HepG2 (cell line): Measurements from ENCODE around the gene NR3C2. TPM values are rescaled to one million over a fixed set of nuclear protein-coding genes. Genes with fewer than 3 reads are reported as not detected.

ENCODE experiments used
- ATAC-seq: fragments of 200-7000 bp; cut with Tn5 transposase; 3 replicates; pipeline ENCODE4 v1.9.1; 2020; ENCODE audit warnings: mild to moderate bottlenecking, moderate library complexity
- BruUV-seq: library from RNA; stranded (reverse); fragments of 400-500 nt; replicated peaks from 2 replicates; lab custom pipeline; 2021; lab: Mats Ljungman, UMichigan
- CTCF ChIA-PET: fragments of 300-600 bp; formaldehyde crosslinking; extraction: SDS; loops from one replicate; lab custom pipeline; 2021; ENCODE audit warnings: low total read pairs, inconsistent platforms, low intra/inter-chr PET ratio; lab: Yijun Ruan, JAX
- POLR2A ChIA-PET: fragments of 350-600 bp; sonication (Branson Sonifier 250); formaldehyde crosslinking; loops from one replicate; lab custom pipeline; 2020; ENCODE audit warnings: antibody characterized with exemption, inconsistent platforms; lab: Yijun Ruan, JAX
- DNase-seq: peaks from one replicate; pipeline ENCODE4 v3.0.0-alpha.2; 2015; ENCODE audit warnings: low spot score
- FAIRE-seq: peaks from 3 replicates; lab custom pipeline; 2011; peaks lifted over from hg19 to GRCh38; lab: Jason Lieb, UNC
- H2AFZ ChIP-seq: one replicate; pipeline ENCODE4 v1.6.1; 2011; ENCODE audit warnings: low read length, inconsistent platforms
- H3K27ac ChIP-seq: fragments of 300-600 bp; 3 replicates; pipeline ENCODE4 v1.8.0; 2011; ENCODE audit warnings: mixed run types, mild to moderate bottlenecking, mixed read lengths, low read length, inconsistent platforms; ENCODE audit not compliant: insufficient read depth; ENCODE audit errors: extremely low read length
- H3K27me3 ChIP-seq, 2 experiments: fragments of 200-600 bp in 1 of 2; 2 replicates in 1 of 2; 3 replicates in 1 of 2; pipeline versions ENCODE4 v1.6.0 to v1.8.0; 2011; ENCODE audit warnings: low read length in 2 of 2, mild to moderate bottlenecking in 2 of 2, moderate library complexity in 2 of 2, inconsistent platforms in 1 of 2; ENCODE audit not compliant: insufficient read depth in 2 of 2, control insufficient read depth in 1 of 2
- H3K36me3 ChIP-seq, 2 experiments: fragments of 200-600 bp in 1 of 2; replicated peaks in 1 of 2; 2 replicates in 1 of 2; 3 replicates in 1 of 2; pipeline versions ENCODE4 v1.5.1 to v1.8.0; 2011; ENCODE audit warnings: low read length in 2 of 2, inconsistent platforms in 1 of 2; ENCODE audit not compliant: insufficient read depth in 2 of 2, control insufficient read depth in 1 of 2
- H3K4me1 ChIP-seq: 2 replicates; pipeline ENCODE4 v1.5.1; 2012; ENCODE audit warnings: low read length, inconsistent platforms; ENCODE audit not compliant: insufficient read depth
- H3K4me2 ChIP-seq: 2 replicates; pipeline ENCODE4 v1.6.0; 2011; ENCODE audit warnings: low read depth, low read length, inconsistent platforms
- H3K4me3 ChIP-seq, 3 experiments: fragments of 200-600 bp in 1 of 3; sonication (generic), shearing (Covaris generic) in 1 of 3; replicated peaks in 1 of 3; 2 replicates each; pipeline ENCODE4 v1.5.1; 2011 to 2016; ENCODE audit warnings: low read length in 3 of 3, inconsistent platforms in 2 of 3, low read depth in 2 of 3, mild to moderate bottlenecking in 2 of 3, control low read depth in 1 of 3, mixed read lengths in 1 of 3; ENCODE audit not compliant: insufficient read depth in 1 of 3
- H3K79me2 ChIP-seq: one replicate; pipeline ENCODE4 v1.6.1; 2011; ENCODE audit warnings: low read length, inconsistent platforms; ENCODE audit not compliant: insufficient read depth
- H3K9ac ChIP-seq: 2 replicates; pipeline ENCODE4 v1.6.0; 2011; ENCODE audit warnings: mild to moderate bottlenecking, low read depth, low read length, inconsistent platforms; ENCODE audit not compliant: insufficient read depth
- H3K9me3 ChIP-seq: 2 replicates; pipeline ENCODE4 v1.5.1; 2012; ENCODE audit warnings: mild to moderate bottlenecking, low read length
- H4K20me1 ChIP-seq: 2 replicates; pipeline ENCODE4 v1.6.0; 2011; ENCODE audit warnings: inconsistent platforms, mild to moderate bottlenecking, low read length, moderate library complexity; ENCODE audit not compliant: insufficient read depth
- CBX2 ChIP-seq, 2 experiments: fragments of 200-600 bp in 1 of 2; sonication (generic); formaldehyde crosslinking in 1 of 2; IDR thresholded peaks; 2 replicates each; pipeline versions ENCODE4 v1.7.0 to v1.8.1; 2018 to 2022; ENCODE audit warnings: low read depth in 2 of 2, low read length in 1 of 2, mild to moderate bottlenecking in 1 of 2, missing genetic modification reagents in 1 of 2
- GZF1 ChIP-seq: sonication (generic); formaldehyde crosslinking; IDR thresholded peaks from 2 replicates; pipeline ENCODE4 v1.5.1; 2020; ENCODE audit warnings: mild to moderate bottlenecking, missing genetic modification reagents
- RXRB ChIP-seq: IDR thresholded peaks from 2 replicates; pipeline ENCODE4 v1.6.1; 2016; ENCODE audit warnings: borderline replicate concordance, missing genetic modification reagents, missing compliant biosample characterization
- ZNF232 ChIP-seq: sonication (generic); formaldehyde crosslinking; IDR thresholded peaks from 2 replicates; pipeline ENCODE4 v1.4.0; 2020; ENCODE audit warnings: missing genetic modification reagents, borderline replicate concordance
- ZNF468 ChIP-seq: sonication (generic); formaldehyde crosslinking; IDR thresholded peaks from 2 replicates; pipeline ENCODE4 v1.8.0; 2022; ENCODE audit warnings: mild to moderate bottlenecking, moderate library complexity, missing genetic modification reagents
- ZNF577 ChIP-seq: sonication (generic); formaldehyde crosslinking; IDR thresholded peaks from 2 replicates; pipeline ENCODE4 v1.4.0; 2020; ENCODE audit warnings: mild to moderate bottlenecking, low read depth, missing genetic modification reagents, borderline replicate concordance
- WGBS: methylation state at CpG from one replicate; pipeline ENCODE4 v1.1.6; 2017; ENCODE audit warnings: low lambda C conversion rate; 5-methylcytosine and 5-hydroxymethylcytosine counted together
- in situ Hi-C: cut with HindIII; loops from 2 replicates; pipeline ENCODE4 v1.10.0; 2017; ENCODE audit warnings: low pct_unique_long_range_greater_than_20kb; ENCODE audit not compliant: extremely low pct_ligation_motif_present
- intact Hi-C: fragments of 100-400 bp; cut with micrococcal nuclease; formaldehyde crosslinking; loops from one replicate; pipeline ENCODE4 v1.10.0; 2022; ENCODE audit not compliant: unreplicated experiment
- polyA plus RNA-seq, 8 experiments: library from polyadenylated mRNA; depleted of rRNA in 3 of 8; stranded (reverse) in 7 of 8; unstranded in 1 of 8; fragments of >200 nt; fragmentation: Illumina TruSeq in 4 of 8; extraction: Trizol in 4 of 8; gene quantifications; 2 replicates each; pipeline versions ENCODE4 v1.2.1 to v1.2.3, GENCODE V29; 2011 to 2016; ENCODE audit warnings: low read depth in 4 of 8, missing spikeins in 1 of 8, mixed read lengths in 1 of 8; ENCODE audit not compliant: insufficient read depth in 1 of 8
- total RNA-seq, 5 experiments: library from RNA; depleted of rRNA; stranded (reverse); fragments of >200 nt; fragmentation: Illumina TruSeq; extraction: Trizol; gene quantifications; 2 replicates each; pipeline ENCODE4 v1.2.3, GENCODE V29; 2016; ENCODE audit warnings: low read depth in 1 of 5
- TF ChIP-seq, protein P1 (sequence below): IDR thresholded peaks from 2 replicates; pipeline ENCODE4 v1.6.1; 2016; ENCODE audit warnings: missing compliant biosample characterization, missing genetic modification reagents, borderline replicate concordance
- TF ChIP-seq, protein P2 (sequence below): sonication (generic); formaldehyde crosslinking; IDR thresholded peaks from 2 replicates; pipeline ENCODE4 v1.4.0; 2020; ENCODE audit warnings: mild to moderate bottlenecking, missing genetic modification reagents
- TF ChIP-seq, protein P3 (sequence below): sonication (generic); formaldehyde crosslinking; IDR thresholded peaks from 2 replicates; pipeline ENCODE4 v1.8.0; 2022; ENCODE audit warnings: missing genetic modification reagents, low read depth, mild to moderate bottlenecking, borderline replicate concordance
- TF ChIP-seq, protein P4 (sequence below), 2 experiments: IDR thresholded peaks; 2 replicates each; pipeline ENCODE4 v1.6.1; 2011 to 2012; ENCODE audit warnings: low read length in 2 of 2, borderline replicate concordance in 1 of 2, low read depth in 1 of 2, mild to moderate bottlenecking in 1 of 2, moderate library complexity in 1 of 2
- TF ChIP-seq, protein P5 (sequence below): sonication (generic); formaldehyde crosslinking; IDR thresholded peaks from 2 replicates; pipeline ENCODE4 v1.8.0; 2022; ENCODE audit warnings: mild to moderate bottlenecking, missing genetic modification reagents, borderline replicate concordance

Gene NR3C2
- total and polyA plus RNA-seq, 2 of the 13 experiments (the other 11 are each of a cell fraction or from before 2014, with no cell fraction given) = 0.26 to 0.46 TPM

- DNase-seq (no peak), ATAC-seq (no peak), FAIRE-seq (no peak)
- H3K36me3 ChIP-seq = no peaks in the 10 kb centered on the region
- in situ Hi-C loops (no loop called here), intact Hi-C loops (no loop called here)
- no peaks in the 10 kb centered on the region for H4K20me1 ChIP-seq
- no peak overlapping the region for H3K4me2 ChIP-seq
- CTCF ChIA-PET = no interaction called here
- H2AFZ ChIP-seq = no peak overlapping the region
- no peak overlapping the region for H3K4me3 ChIP-seq
- H3K9ac ChIP-seq = no peak overlapping the region
- no peaks in the 10 kb centered on the region for H3K9me3 ChIP-seq
- POLR2A ChIA-PET = no interaction called here
- no peak overlapping the region for H3K27ac ChIP-seq
- H3K79me2 ChIP-seq = no peaks in the 10 kb centered on the region
- no TSS peak for BruUV-seq
- 36% methylated on average over 4 of the region's 4 CpGs for WGBS
- H3K27me3 ChIP-seq = no peaks in the 10 kb centered on the region
- H3K4me1 ChIP-seq = no peaks in the 10 kb centered on the region
- TF ChIP-seq RXRB = no peak
- TF ChIP-seq, protein P1, sequence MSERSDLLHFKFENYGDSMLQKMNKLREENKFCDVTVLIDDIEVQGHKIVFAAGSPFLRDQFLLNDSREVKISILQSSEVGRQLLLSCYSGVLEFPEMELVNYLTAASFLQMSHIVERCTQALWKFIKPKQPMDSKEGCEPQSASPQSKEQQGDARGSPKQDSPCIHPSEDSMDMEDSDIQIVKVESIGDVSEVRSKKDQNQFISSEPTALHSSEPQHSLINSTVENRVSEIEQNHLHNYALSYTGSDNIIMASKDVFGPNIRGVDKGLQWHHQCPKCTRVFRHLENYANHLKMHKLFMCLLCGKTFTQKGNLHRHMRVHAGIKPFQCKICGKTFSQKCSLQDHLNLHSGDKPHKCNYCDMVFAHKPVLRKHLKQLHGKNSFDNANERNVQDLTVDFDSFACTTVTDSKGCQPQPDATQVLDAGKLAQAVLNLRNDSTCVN (CRISPR knock-in tag) = no peak
- no peak for TF ChIP-seq ZNF468 (CRISPR knock-in tag)
- no peak for TF ChIP-seq CBX2 (IDR thresholded peaks at IDR 0.05; ENCODE audit: low read depth, low read length)
- no peak for TF ChIP-seq CBX2 (CRISPR knock-in tag; IDR thresholded peaks at IDR 0.05; ENCODE audit: low read depth)
- TF ChIP-seq, protein P2, sequence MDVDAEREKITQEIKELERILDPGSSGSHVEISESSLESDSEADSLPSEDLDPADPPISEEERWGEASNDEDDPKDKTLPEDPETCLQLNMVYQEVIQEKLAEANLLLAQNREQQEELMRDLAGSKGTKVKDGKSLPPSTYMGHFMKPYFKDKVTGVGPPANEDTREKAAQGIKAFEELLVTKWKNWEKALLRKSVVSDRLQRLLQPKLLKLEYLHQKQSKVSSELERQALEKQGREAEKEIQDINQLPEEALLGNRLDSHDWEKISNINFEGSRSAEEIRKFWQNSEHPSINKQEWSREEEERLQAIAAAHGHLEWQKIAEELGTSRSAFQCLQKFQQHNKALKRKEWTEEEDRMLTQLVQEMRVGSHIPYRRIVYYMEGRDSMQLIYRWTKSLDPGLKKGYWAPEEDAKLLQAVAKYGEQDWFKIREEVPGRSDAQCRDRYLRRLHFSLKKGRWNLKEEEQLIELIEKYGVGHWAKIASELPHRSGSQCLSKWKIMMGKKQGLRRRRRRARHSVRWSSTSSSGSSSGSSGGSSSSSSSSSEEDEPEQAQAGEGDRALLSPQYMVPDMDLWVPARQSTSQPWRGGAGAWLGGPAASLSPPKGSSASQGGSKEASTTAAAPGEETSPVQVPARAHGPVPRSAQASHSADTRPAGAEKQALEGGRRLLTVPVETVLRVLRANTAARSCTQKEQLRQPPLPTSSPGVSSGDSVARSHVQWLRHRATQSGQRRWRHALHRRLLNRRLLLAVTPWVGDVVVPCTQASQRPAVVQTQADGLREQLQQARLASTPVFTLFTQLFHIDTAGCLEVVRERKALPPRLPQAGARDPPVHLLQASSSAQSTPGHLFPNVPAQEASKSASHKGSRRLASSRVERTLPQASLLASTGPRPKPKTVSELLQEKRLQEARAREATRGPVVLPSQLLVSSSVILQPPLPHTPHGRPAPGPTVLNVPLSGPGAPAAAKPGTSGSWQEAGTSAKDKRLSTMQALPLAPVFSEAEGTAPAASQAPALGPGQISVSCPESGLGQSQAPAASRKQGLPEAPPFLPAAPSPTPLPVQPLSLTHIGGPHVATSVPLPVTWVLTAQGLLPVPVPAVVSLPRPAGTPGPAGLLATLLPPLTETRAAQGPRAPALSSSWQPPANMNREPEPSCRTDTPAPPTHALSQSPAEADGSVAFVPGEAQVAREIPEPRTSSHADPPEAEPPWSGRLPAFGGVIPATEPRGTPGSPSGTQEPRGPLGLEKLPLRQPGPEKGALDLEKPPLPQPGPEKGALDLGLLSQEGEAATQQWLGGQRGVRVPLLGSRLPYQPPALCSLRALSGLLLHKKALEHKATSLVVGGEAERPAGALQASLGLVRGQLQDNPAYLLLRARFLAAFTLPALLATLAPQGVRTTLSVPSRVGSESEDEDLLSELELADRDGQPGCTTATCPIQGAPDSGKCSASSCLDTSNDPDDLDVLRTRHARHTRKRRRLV (CRISPR knock-in tag) = no peak
- TF ChIP-seq, protein P3, sequence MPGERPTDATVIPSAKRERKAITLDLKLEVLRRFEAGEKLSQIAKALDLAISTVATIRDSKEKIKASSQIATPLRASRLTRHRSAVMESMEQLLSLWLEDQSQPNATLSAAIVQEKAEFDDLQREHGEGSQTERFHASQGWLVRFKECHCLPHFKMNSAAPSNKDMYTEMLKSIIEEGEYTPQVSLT (CRISPR knock-in tag) = no peak
- no peak for TF ChIP-seq GZF1
- TF ChIP-seq ZNF232 (CRISPR knock-in tag) = no peak
- TF ChIP-seq ZNF577 (CRISPR knock-in tag) = no peak
- TF ChIP-seq, protein P4, sequence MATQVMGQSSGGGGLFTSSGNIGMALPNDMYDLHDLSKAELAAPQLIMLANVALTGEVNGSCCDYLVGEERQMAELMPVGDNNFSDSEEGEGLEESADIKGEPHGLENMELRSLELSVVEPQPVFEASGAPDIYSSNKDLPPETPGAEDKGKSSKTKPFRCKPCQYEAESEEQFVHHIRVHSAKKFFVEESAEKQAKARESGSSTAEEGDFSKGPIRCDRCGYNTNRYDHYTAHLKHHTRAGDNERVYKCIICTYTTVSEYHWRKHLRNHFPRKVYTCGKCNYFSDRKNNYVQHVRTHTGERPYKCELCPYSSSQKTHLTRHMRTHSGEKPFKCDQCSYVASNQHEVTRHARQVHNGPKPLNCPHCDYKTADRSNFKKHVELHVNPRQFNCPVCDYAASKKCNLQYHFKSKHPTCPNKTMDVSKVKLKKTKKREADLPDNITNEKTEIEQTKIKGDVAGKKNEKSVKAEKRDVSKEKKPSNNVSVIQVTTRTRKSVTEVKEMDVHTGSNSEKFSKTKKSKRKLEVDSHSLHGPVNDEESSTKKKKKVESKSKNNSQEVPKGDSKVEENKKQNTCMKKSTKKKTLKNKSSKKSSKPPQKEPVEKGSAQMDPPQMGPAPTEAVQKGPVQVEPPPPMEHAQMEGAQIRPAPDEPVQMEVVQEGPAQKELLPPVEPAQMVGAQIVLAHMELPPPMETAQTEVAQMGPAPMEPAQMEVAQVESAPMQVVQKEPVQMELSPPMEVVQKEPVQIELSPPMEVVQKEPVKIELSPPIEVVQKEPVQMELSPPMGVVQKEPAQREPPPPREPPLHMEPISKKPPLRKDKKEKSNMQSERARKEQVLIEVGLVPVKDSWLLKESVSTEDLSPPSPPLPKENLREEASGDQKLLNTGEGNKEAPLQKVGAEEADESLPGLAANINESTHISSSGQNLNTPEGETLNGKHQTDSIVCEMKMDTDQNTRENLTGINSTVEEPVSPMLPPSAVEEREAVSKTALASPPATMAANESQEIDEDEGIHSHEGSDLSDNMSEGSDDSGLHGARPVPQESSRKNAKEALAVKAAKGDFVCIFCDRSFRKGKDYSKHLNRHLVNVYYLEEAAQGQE (IDR thresholded peaks at IDR 0.05; ENCODE audit: borderline replicate concordance in 1 of 2, low read depth in 1 of 2, low read length in 2 of 2) = no peak
- TF ChIP-seq, protein P5, sequence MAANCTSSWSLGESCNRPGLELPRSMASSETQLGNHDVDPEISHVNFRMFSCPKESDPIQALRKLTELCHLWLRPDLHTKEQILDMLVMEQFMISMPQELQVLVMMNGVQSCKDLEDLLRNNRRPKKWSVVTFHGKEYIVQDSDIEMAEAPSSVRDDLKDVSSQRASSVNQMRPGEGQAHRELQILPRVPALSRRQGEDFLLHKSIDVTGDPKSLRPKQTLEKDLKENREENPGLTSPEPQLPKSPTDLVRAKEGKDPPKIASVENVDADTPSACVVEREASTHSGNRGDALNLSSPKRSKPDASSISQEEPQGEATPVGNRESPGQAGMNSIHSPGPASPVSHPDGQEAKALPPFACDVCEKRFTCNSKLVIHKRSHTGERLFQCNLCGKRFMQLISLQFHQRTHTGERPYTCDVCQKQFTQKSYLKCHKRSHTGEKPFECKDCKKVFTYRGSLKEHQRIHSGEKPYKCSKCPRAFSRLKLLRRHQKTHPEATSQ (CRISPR knock-in tag) = no peak
Observed at GRCh38 chr4:148151806-148152205, 290.4 kb downstream of the NR3C2 start.
